ENCODE data around the gene CNN2. TPM values are rescaled to one million over a fixed set of nuclear protein-coding genes. Genes with fewer than 3 reads are reported as not detected.

CNN2 gene
- total and polyA plus RNA-seq, 2 of the 13 experiments (the other 11 are each of a cell fraction or from before 2014, with no cell fraction given): 63.6 to 70.0 TPM

- TF ChIP-seq RBFOX2 (IDR thresholded peaks at IDR 0.05; ENCODE audit: low read depth, low read length): peak; percentile 58; the same call in 1 of the 2 replicates
- TF ChIP-seq ZNF800 (CRISPR knock-in tag; IDR thresholded peaks at IDR 0.05): no peak
- peak; percentile 21 for TF ChIP-seq ASH2L (IDR thresholded peaks at IDR 0.05; ENCODE audit: insufficient read length, low read depth, low read length)
Measured at GRCh38 chr19:1027650-1028061, 1.2 kb downstream of the CNN2 start (continued).

- Histone ChIP-seq H3K36me3 (replicated peaks in 1 of 2; ENCODE audit: control insufficient read depth in 1 of 2, insufficient read depth in 2 of 2, low read length in 2 of 2) (peaks cover 12 to 22% of the 10 kb centered on the region in 2 experiments), H3K27me3 (ENCODE audit: control insufficient read depth in 1 of 2, insufficient read depth in 2 of 2, low read length in 2 of 2) (no peaks in the 10 kb centered on the region; a peak in 1 of 5 replicates), H2AFZ (ENCODE audit: low read length) (no peak overlapping the region), H3K9me3 (ENCODE audit: low read length) (no peaks in the 10 kb centered on the region), H4K20me1 (ENCODE audit: insufficient read depth, low read length) (0 out of 2 replicates have a peak, but pooled peaks cover 2% of the 10 kb centered on the region), H3K4me3 (replicated peaks in 1 of 3; ENCODE audit: insufficient read depth in 1 of 3, low read depth in 2 of 3, low read length in 3 of 3) (peak overlapping the region; percentile 66 to 93 (median 82)), H3K9ac (ENCODE audit: insufficient read depth, low read depth, low read length) (peak overlapping the region; percentile 89), H3K79me2 (ENCODE audit: insufficient read depth, low read length) (peaks cover 27% of the 10 kb centered on the region), H3K27ac (ENCODE audit: extremely low read length, insufficient read depth, low read length) (peak overlapping the region; percentile 80), H3K4me1 (ENCODE audit: insufficient read depth, low read length) (peaks cover 13% of the 10 kb centered on the region; the same call in 1 of the 2 replicates), H3K4me2 (ENCODE audit: low read depth, low read length) (peak overlapping the region; percentile 97)
- DNase-seq (ENCODE audit: low spot score): peak; percentile 83
- in situ Hi-C loops (cut with HindIII; ENCODE audit: extremely low pct_ligation_motif_present, low pct_unique_long_range_greater_than_20kb) (no loop called here), intact Hi-C loops (cut with micrococcal nuclease; ENCODE audit: unreplicated experiment) (no loop called here)
- ATAC-seq: peak; percentile 69
- POLR2A ChIA-PET: interaction anchor here (0.6 to 6.7 kb wide), 12 partner anchors 8 to 239 kb away, joined by 3 to 71 read pairs (median 4); partner anchors contain the start of genes ABCA7 and GPX4
- no peak for FAIRE-seq
- no TSS peak for BruUV-seq (replicated peaks)
- CTCF ChIA-PET (ENCODE audit: low intra/inter-chr PET ratio, low total read pairs): no interaction called here
- WGBS (ENCODE audit: low lambda C conversion rate): 0% methylated on average over 15 of the region's 58 CpGs
- peak; percentile 86 for TF ChIP-seq HNRNPK (IDR thresholded peaks at IDR 0.05; ENCODE audit: low read depth, low read length, poor library complexity, severe bottlenecking)
- no peak for TF ChIP-seq SATB2 (CRISPR knock-in tag; IDR thresholded peaks at IDR 0.05)
- no peak for TF ChIP-seq ZNF280D (CRISPR knock-in tag; IDR thresholded peaks at IDR 0.05)
- peak; percentile 62; the same call in 1 of the 2 replicates for TF ChIP-seq HDAC1 (CRISPR knock-in tag; IDR thresholded peaks at IDR 0.05)
- peak; percentile 88; the same call in 1 of the 2 replicates for TF ChIP-seq ADNP (CRISPR knock-in tag; IDR thresholded peaks at IDR 0.05)
- no peak for TF ChIP-seq CSRNP2 (CRISPR knock-in tag; conservative IDR thresholded peaks at IDR 0.05; ENCODE audit: low read depth)
Measured at GRCh38 chr19:1028062-1028926, 1.9 kb downstream of the CNN2 start.

Data from HepG2 (cell line).